GM13976 (cell line): ENCODE measurements around the gene ZBTB7B.

Experiments
- DNase-seq: peaks from one replicate; pipeline ENCODE4 v3.0.0; 2012; ENCODE audit warnings: low spot score
- CTCF ChIP-seq: IDR thresholded peaks from 2 replicates; pipeline ENCODE4 v1.5.1; 2012; ENCODE audit warnings: borderline replicate concordance, mild to moderate bottlenecking; ENCODE audit not compliant: insufficient read depth; ENCODE audit errors: extremely low read depth, missing control alignments, control extremely low read depth
- in situ Hi-C: fragments of 300-500 bp; cut with MboI; formaldehyde crosslinking; loops from one replicate; pipeline ENCODE4 v1.12.0; 2022; ENCODE audit warnings: low sequenced_read_pairs, mixed read lengths, inconsistent platforms; ENCODE audit not compliant: unreplicated experiment

The ZBTB7B gene

GRCh38 chr1:155033524-155033923 lies 30.9 kb downstream of the ZBTB7B start, which contains the start of the genes DCST1 and DCST2:
TSS of gene DCST1 (plus strand) at chr1:155033824. CDS start at chr1:155034037, 213 bp downstream.
TSS of gene DCST2 (minus strand) at chr1:155033781. CDS start at chr1:155033701, 80 bp downstream.
- no peak for DNase-seq
- in situ Hi-C loops: no loop called here
- no peak for TF ChIP-seq CTCF

GRCh38 chr1:155034318-155035208 lies 32.0 kb downstream of the ZBTB7B start:
- DNase-seq: no peak
- TF ChIP-seq CTCF: no peak
- in situ Hi-C loops: no loop called here

GRCh38 chr1:155035936-155036335 lies 33.3 kb downstream of the ZBTB7B start:
- TF ChIP-seq CTCF: no peak
- DNase-seq: no peak
- in situ Hi-C loops: no loop called here

GRCh38 chr1:155037043-155037442 lies 34.4 kb downstream of the ZBTB7B start:
- no peak for DNase-seq
- in situ Hi-C loops: no loop called here
- TF ChIP-seq CTCF: no peak

- in situ Hi-C loops: no loop called here
- no peak for TF ChIP-seq CTCF
- DNase-seq: no peak
Measured at GRCh38 chr1:155037851-155038441, 35.3 kb downstream of the ZBTB7B start.

- in situ Hi-C loops: no loop called here
Measured at GRCh38 chr1:155038602-155039307, 36.2 kb downstream of the ZBTB7B start.

More at GRCh38 chr1:155038602-155039307, 36.2 kb downstream of the ZBTB7B start:
- no peak for TF ChIP-seq CTCF
- DNase-seq: no peak
